ENCODE data around the gene SDS. TPM values are rescaled to one million over a fixed set of nuclear protein-coding genes. Genes with fewer than 3 reads are reported as not detected.

The SDS gene
- total and polyA plus RNA-seq, 9 donors: 0.20 to 12.8 (median 1.0) TPM; not detected in 2

DNA sequence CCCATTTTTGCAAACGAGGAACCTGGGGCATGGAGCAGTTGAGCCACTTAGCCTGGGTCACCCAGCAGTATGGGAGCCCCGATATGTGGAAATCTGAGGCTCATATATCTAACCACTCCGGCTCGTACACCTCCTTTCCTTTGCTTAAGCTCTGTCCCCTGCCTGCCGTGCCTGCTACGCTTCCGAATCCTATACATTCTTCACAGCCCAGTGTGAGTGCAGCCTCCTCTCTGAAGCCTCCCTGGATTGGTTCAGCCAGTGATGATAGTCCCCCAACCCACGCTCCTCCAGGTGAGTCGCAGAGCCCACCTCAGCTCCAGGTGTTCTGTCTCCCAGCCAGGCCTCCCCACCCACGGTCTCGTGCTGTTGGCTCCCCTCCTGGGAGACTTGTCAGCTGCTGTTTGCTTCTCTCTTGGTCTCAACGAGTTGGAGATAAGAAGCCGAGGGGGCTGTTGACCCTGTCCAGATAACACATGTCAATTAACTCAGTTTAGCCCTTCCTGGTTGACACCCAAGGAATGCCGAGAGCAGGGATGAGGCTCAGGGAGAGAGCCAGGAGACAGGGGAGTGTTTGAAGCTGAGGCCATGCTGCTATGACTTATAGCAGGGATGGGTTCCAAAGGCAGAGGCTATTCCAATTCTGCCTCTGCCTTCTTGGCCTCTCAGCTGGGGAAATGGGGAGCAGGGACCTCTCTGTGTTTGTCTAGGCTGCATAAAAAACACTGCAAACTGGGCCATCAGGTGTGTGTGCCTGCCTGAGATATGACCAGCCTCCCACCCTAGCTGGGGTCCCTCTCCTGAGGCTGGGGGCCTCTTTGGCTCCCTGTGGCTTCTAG lies 37.5 kb upstream of the SDS start:
- DNase-seq: no peak
- TF ChIP-seq, protein P1, sequence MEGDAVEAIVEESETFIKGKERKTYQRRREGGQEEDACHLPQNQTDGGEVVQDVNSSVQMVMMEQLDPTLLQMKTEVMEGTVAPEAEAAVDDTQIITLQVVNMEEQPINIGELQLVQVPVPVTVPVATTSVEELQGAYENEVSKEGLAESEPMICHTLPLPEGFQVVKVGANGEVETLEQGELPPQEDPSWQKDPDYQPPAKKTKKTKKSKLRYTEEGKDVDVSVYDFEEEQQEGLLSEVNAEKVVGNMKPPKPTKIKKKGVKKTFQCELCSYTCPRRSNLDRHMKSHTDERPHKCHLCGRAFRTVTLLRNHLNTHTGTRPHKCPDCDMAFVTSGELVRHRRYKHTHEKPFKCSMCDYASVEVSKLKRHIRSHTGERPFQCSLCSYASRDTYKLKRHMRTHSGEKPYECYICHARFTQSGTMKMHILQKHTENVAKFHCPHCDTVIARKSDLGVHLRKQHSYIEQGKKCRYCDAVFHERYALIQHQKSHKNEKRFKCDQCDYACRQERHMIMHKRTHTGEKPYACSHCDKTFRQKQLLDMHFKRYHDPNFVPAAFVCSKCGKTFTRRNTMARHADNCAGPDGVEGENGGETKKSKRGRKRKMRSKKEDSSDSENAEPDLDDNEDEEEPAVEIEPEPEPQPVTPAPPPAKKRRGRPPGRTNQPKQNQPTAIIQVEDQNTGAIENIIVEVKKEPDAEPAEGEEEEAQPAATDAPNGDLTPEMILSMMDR (IDR thresholded peaks at IDR 0.05): no peak
- TF ChIP-seq POLR2A (IDR thresholded peaks at IDR 0.05): no peak
- no peak for TF ChIP-seq EP300 (IDR thresholded peaks at IDR 0.05)
- Histone ChIP-seq H3K36me3 (no peaks in the 10 kb centered on the region), H3K27me3 (no peaks in the 10 kb centered on the region), H3K4me3 (no peak overlapping the region), H3K4me1 (ENCODE audit: insufficient read depth) (no peaks in the 10 kb centered on the region), H3K9me3 (no peaks in the 10 kb centered on the region), H3K27ac (no peak overlapping the region)
- intact Hi-C loops (cut with DNase I): no loop called here
- WGBS, 3 donors: 32 to 38% (median 34%) methylated on average over 14 of the region's 14 CpGs

DNA sequence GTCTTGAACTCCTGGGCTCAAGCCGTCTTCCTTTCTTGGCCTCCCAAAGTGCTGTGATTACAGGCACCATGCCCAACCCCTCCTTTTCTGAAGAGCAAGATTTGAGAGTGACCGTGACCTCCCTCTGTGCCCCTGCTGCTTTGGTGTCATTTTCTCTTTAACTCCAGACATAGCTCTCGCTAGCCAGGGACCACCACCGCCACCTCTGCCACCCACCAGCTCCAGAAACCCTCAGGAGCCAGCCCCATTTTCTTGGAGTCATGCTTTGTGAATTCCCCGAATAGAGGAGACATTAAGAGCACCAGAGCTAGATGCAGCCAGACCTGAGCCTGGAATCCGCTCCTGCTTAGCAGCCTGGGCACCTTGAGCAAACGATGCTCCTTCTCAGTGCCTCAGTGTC lies 36.6 kb upstream of the SDS start:
- no peak overlapping the region for H3K4me3 ChIP-seq
- 55 to 65% (median 62%) methylated on average over 7 of the region's 7 CpGs for WGBS, 3 donors
- no peaks in the 10 kb centered on the region for H3K36me3 ChIP-seq
- H3K27me3 ChIP-seq: no peaks in the 10 kb centered on the region
- intact Hi-C loops (cut with DNase I): no loop called here
- H3K9me3 ChIP-seq: no peaks in the 10 kb centered on the region
- H3K4me1 ChIP-seq (ENCODE audit: insufficient read depth): no peaks in the 10 kb centered on the region
- H3K27ac ChIP-seq: no peak overlapping the region
- no peak for DNase-seq
- TF ChIP-seq POLR2A (IDR thresholded peaks at IDR 0.05) (no peak), EP300 (IDR thresholded peaks at IDR 0.05) (no peak)
- TF ChIP-seq, protein P1 (IDR thresholded peaks at IDR 0.05): no peak

DNA sequence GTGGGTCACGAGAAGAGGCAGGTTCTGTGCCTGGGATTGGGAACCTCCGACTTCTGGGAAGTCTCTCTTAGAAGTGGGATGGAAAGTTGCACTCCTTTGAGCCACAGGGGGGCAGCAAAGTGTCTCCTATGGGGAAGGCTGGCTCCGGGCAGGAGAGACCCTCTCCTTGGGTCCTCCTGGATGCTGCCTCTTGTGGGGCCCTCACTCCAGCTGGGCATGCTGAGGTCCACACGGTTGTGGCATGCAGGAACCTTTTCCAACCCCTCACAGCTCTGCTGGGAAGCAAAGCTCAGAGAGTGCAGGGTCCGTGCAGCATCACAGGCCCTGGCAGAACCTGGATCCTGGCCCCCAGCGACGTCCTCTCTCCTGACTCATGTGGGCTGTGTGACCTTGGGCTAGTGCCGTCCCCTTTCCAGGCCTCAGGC lies 35.9 kb upstream of the SDS start:
- Histone ChIP-seq H3K27ac (no peak overlapping the region), H3K4me3 (no peak overlapping the region), H3K9me3 (no peaks in the 10 kb centered on the region), H3K36me3 (no peaks in the 10 kb centered on the region), H3K27me3 (no peaks in the 10 kb centered on the region), H3K4me1 (ENCODE audit: insufficient read depth) (no peaks in the 10 kb centered on the region)
- 7 to 22% (median 15%) methylated on average over 8 of the region's 8 CpGs for WGBS, 3 donors
- TF ChIP-seq POLR2A (IDR thresholded peaks at IDR 0.05) (no peak), EP300 (IDR thresholded peaks at IDR 0.05) (no peak)
- TF ChIP-seq, protein P1 (IDR thresholded peaks at IDR 0.05): no peak
- intact Hi-C loops (cut with DNase I): loop anchor here in 1 of 4 donors (10.0 kb wide), 1 partner anchor 265 kb away; no protein-coding TSS in a partner anchor
- DNase-seq: peak in 4 of 5 donors; percentile 42 to 57 (median 46)

DNA sequence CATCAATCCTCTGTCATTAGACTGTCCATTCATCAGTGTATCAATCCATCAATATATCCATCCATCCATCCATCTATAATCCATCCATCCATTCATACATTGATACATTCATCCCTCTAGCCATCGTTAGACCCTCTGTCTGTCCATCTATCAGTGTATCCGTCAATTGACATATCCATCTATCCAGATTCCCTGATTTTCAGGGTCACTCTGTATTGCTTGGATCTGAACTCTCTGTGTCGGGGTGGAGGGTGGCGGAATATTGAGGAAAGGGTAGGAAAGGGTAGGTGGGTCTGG lies 35.6 kb upstream of the SDS start:
- H3K27ac ChIP-seq: no peak overlapping the region
- no peaks in the 10 kb centered on the region for H3K9me3 ChIP-seq
- no peak overlapping the region for H3K4me3 ChIP-seq
- WGBS, 3 donors: 35 to 41% (median 36%) methylated on average over 4 of the region's 4 CpGs
- H3K27me3 ChIP-seq: no peaks in the 10 kb centered on the region
- no peaks in the 10 kb centered on the region for H3K36me3 ChIP-seq
- no peak for DNase-seq
- H3K4me1 ChIP-seq (ENCODE audit: insufficient read depth): no peaks in the 10 kb centered on the region
- intact Hi-C loops (cut with DNase I): loop anchor here in 1 of 4 donors (10.0 kb wide), 1 partner anchor 264 kb away; no protein-coding TSS in a partner anchor
- TF ChIP-seq EP300 (IDR thresholded peaks at IDR 0.05) (no peak), POLR2A (IDR thresholded peaks at IDR 0.05) (no peak)
- TF ChIP-seq, protein P1 (IDR thresholded peaks at IDR 0.05): no peak

All from ovary (tissue), 9 donors.